DND-41 (cell line): ENCODE results near the gene TMEM167A.

Experiments
- CTCF ChIP-seq: IDR thresholded peaks from 2 replicates; pipeline ENCODE4 v1.5.1; 2012; ENCODE audit warnings: borderline replicate concordance, low read length, moderate library complexity, mild to moderate bottlenecking; ENCODE audit not compliant: poor library complexity, severe bottlenecking; ENCODE audit errors: extremely low read depth
- EZH2 ChIP-seq: IDR thresholded peaks from 3 replicates; pipeline ENCODE4 v1.6.1; 2012; ENCODE audit warnings: borderline replicate concordance, low read depth, mild to moderate bottlenecking, moderate library complexity, low read length, inconsistent platforms; ENCODE audit not compliant: severe bottlenecking

GRCh38 chr5:83042507-83042906, 34.7 kb downstream of the TMEM167A start:
- no peak for TF ChIP-seq CTCF
- no peak for TF ChIP-seq EZH2
